ENCODE measurements around the gene ONECUT2. TPM values are rescaled to one million over a fixed set of nuclear protein-coding genes. Genes with fewer than 3 reads are reported as not detected.
"Not testable (repeated sequence)": the region's sequence is repeated elsewhere in the genome, so short reads cannot be mapped to it uniquely, and the experiment has no call there.

The ONECUT2 gene
- 1.1 and 1.2 TPM in 2 replicates for total RNA-seq (2014; rRNA removed; shearing (Covaris generic))

DNA sequence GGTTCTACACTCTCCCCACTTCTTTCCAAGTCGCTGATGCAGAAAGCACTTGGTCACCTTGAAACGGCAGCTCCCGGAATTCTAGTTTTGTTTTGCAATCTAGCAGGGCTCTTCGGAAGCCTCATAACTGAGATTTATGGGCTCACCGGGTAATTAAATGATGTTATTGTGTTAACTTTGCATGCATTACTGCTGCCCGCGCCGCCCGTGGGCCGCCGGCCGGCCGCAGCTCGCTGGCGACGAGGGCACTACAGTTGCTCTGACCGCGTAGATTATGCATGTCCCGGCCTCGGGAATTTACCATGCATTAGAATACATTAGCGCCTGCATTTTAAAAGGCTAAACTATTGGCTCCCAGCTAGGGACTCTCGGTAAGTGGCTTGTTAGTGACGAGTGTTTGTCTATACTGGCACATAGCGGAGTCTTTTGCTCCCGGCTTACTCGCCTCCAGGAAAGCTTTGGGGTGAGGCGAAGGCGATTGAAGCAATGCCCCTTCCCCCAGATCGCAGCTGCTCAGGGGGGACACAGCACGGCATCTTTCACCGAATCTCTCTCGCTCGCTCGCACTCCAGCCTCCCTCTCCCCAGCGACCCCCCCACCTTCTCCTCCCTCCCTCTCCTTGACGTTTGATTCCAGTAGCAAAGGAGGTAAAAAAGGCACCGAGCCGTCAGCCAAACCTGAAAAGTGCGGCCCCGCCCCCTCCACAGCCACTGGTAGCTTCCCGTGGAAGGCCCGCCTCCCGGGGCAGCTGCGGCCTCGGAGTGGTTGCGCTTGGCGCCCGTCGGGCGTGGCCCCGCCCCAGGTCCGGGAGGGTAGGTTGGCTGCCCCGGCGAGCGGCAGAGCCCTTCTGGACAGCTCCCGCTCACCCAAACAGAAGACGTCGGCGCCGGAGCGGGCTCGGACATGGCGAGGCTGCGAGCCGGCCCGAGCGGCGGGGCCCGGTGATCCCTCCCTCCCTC is at the start of gene ONECUT2:
Gene ONECUT2 (plus strand): TSS at position 839 of the 959 bp plus-strand sequence. CDS start 343 bp downstream, outside the sequence.
- peak; percentile 96 for DNase-seq (ENCODE audit: low read depth)

DNA sequence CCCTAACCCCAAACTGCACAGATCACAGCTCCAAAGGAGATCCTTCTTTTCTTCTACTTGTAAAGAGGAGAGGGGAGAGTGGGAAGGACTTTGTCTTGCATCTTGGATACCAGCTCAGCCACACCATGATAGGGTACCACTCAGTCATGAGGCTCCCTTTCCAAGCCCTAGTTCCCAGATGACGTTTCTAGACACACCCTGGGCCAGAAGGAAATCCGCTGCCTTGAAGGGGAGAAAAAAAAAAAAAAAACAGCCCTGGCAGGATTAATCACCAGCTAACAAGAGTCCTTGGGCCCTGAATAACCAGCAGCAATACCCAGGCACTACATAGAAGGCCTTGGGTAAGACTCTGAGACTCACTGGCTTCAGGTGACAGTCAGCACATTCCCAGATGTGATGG is 45.9 kb upstream of the ONECUT2 start:
- DNase-seq (ENCODE audit: low read depth), result peak; percentile 37

DNA sequence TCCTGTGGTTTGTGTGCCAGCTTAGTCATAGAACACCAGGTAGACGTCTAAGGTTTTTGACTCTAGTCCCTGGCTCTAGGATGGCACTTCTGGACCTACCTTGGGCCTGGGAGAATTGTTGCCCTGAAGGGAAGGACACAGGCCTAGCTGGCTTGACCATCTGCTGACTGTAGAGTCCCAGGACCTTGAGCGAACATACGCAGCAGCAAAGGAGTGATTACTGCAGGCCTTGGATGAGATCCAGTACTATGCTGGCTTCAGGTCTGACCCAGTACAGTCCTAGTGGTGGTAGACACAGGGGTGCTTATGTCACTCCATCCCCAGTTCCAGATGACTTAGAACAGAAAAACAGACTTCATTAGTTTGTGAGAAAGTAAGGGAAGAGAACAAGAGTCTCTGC is 45.1 kb upstream of the ONECUT2 start:
- DNase-seq (ENCODE audit: low read depth), result no peak

DNA sequence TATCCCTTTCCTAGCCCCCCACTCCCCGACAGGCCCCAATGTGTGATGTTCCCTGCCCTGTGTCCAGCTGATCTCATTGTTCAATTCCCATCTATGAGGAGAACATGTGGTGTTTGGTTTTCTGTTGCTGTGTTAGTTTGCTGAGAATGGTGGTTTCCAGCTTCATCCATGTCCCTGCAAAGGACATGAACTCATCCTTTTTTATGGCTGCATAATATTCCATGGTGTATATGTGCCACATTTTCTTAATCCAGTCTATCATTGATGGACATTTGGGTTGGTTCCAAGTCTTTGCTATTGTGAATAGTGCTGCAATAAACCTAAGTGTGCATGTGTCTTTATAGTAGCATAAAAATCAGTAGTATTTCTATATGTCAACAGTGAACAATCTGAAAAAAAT is 40.4 kb upstream of the ONECUT2 start:
- not testable (repeated sequence) for DNase-seq (ENCODE audit: low read depth)

DNA sequence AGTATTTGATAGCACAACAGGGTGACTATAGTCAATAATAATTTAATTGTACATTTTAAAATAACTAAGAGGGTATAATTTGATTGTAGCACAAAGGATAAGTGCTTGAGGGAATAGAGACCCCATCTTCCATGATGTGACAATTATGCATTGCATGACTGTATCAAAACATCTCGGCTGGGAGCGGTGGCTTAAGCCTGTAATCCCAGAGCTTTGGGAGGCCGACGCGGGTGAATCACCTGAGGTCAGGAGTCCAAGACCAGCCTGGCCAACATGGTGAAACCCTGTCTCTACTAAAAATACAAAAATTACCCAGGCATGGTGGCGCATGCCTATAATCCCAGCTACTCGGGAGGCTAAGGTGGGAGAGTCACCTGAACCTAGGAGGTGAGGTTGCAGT is 38.3 kb upstream of the ONECUT2 start:
- DNase-seq (ENCODE audit: low read depth), result peak; percentile 21

DNA sequence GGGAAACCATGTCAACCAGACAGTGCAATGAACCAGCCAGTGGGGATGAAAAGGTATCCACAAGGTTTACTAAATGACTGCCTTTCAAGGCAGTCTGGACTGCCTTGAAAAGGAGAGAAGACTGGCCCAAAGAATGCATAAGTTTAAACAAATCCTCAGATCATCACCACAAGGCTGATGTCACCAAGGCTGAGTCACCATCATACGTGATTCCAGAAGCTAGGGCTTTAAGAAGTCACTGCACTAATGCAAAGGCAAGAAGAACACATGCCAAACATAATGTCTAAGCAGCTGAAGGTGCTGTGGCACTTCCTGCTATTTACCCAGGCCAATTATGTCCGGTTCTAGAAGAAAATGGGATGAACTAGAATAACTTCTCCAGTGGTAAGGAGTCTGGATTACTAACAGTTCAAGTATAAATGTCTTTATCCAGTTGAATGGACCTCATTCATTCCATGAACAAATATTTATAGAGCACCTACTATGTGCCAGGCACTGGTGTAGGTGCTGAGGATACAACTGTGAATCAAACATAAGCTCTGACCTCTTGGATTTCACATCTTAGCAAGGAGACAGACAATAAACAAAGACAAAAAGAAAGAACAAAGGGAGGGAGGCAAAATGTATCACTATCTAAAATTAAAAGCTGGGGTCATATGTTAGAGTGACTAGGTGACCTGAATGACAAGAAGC is 37.6 kb upstream of the ONECUT2 start:
- DNase-seq (ENCODE audit: low read depth), result peak; percentile 88

DNA sequence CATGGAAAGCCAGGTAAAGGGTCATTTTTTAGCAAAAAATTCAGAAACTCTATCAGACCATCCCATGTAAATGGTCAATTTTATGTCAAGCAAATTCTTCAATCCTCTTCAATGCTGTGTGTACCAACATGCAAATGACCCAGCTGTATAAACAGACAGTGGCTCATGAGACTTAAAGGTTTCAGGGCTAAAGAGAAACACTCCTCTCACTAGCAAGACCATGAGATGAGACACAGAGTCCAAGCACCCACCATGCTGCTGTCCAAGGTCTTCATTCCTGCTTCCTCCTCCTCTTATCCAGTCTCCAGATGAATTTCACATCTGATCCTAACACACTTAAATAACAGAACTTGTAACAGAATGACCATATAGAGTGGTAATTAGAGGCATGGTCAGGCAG is 30.8 kb upstream of the ONECUT2 start:
- DNase-seq (ENCODE audit: low read depth), result no peak

DNA sequence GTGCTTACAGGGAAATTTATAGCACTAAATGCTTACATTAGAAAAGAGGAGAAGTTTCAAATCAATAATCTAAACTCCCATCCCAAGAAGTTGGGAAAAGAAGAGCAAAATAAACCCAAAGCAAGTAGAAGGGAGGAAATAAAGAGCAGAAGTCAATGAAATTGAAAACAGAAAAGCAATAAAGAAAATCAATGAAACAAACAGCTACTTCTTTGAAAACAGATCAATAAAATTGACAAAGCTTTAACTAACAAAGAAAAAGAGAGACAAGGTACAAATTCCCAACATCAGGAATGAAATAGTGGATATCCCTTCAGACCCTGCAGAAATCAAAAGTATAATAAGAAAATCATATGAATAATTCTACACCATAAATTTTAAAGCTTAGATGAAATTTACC is 25.5 kb upstream of the ONECUT2 start:
- DNase-seq (ENCODE audit: low read depth), result no peak

DNA sequence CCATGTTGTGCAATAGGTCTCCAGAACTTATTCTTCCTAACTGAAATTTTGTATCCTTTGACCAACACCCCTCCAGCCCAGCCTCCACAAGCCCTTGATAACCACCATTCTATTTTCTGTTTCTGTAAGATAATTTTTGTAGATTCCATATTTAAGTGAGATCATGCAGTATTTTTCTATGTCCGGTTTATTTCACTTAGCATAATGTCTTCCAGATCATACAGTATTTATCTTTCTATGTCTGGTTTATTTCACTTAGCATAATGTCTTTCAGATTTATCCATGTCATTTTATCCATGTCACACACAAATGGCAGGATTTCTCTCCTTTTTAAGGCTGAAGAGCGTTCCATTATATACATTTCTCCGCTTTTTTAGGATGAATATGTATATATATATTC is 24.4 kb upstream of the ONECUT2 start:
- DNase-seq (ENCODE audit: low read depth), result no peak

DNA sequence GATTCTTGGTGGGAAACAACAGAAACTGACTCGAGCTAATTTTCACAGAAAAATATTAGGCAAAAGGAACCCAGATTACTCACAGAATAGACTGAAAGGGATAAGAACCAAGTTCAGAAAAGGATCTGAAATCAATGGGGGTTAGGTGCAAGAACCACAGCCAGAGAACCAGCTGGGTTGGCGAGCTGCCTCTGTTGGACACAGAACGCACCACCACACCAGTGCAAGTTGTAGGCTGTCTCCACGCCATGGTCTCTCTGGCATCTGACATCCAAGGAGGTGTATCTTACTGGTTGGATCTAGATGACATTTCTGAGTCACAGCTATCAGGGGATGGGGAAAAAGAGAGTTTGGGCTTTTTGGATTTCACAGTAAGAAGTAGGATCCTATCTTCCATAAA is 18.6 kb upstream of the ONECUT2 start:
- no peak for DNase-seq (ENCODE audit: low read depth)

DNA sequence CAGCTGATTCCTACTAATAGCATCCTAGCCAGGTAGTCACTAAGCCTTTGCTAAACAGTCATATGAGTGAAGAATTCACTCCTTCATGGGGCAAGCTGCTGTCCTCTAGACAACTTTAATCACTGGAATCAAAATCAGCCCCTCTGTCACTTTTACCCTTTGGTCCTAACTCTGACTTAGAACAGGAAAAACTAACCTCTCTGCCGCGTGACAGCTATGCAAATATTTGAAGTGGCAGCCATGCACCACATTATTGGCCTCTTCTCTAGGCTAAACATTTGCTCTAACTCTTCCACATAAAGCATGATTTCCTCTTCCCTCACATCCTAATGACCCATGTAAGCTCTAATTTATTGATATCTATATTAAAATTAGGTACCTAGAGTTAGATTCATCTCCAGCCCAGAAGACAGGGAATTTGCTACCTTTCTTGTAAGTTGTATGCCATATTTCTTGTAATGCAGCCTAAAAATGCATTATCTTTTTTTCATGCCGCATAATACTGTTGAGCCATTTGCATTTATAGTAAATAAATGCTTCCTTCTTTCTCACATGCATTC is 12.8 kb upstream of the ONECUT2 start:
- no peak for DNase-seq (ENCODE audit: low read depth)

DNA sequence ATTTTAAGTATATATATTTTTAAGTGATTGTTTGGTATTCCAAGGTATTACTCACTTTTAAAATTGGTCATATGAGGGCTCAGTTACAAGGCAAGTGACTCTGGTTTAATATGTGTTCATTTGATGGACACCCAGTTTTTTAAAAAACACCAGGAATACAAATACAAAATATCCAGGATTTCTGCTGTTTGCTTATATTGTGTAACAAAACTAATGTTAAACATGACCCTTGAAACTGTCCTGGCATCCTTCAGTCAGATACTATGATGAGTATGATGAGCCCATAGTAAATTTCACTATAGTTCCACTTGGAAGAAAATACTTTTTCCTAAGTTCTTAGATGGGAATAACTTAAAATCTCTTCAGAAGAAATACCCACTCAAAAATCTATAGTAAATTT is 11.4 kb upstream of the ONECUT2 start:
- no peak for DNase-seq (ENCODE audit: low read depth)

DNA sequence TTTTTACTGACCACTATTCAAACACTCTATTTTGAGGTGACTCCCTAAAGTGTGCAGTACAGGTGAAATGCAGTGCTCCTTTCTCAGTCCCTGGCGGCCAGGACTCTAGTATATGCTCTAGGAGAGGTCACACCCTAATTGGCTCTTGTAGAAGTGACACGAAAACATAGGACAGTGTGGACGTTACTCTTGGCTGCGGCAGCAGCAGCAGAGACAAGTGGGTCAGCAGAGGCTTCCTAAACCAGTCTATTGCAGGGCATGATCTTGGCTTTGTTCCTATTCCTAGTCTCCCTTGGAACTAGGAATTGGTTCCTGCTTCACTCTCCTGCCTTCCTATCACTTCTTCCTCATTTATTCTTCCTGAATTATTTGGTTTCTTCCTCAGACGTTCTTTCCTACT is 10.1 kb upstream of the ONECUT2 start:
- no peak for DNase-seq (ENCODE audit: low read depth)

DNA sequence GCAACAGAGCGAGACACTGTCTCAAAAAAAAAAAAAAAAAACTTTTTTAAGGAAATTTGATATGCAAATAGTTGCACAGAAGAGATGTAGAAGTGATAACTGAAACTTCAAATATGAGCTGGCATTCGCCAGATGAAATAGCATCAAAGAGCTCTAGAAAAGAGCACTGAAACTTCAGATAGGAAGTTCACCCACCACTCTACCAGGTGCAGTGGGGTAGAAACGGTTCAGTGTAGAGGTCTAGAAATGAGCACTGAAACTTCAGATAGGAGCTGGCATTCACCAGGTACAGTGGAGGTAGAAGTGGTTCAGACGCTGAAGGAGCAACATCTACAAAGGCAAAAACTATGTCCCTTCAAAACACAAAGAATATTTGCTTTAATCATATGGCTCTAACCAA is 9.0 kb upstream of the ONECUT2 start:
- no peak for DNase-seq (ENCODE audit: low read depth)

DNA sequence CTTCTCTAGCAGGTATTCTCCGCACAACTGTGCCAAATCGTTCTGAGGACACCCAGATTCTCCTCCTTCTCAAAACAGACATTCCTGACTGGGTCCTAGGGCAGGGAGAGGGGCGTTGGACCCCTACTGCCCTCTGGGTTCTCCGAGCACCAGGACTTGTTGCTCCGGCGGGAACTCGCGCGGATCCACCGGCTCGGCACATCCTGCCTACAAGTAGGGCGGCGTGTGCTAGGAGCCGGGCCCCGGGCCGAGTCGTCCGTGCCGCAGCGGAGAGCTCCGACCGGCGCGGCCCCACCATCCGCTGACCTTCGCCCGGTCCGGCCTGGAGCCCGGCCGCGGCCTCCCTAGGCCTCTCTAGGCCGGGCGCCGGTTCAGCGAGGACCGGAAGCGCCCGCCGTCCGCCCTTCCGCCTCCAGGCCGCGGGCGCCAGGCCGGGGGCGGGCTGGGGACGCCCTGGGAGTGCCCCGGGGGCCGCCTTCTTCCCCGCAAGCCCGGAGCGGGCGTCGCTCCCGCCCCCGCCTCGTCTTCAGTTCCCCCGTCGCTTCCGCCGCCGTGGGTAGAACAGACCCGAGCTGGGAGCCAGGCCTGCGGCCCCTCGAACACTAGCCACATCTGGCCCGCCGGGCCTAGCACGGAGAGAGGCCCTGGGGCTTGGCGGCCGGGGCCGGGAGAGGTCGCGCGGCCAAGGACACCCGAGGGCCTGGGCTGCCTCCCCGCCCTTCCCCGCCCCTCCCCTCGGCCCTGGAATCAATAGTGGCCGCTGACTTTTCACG is 7.6 kb upstream of the ONECUT2 start:
- no peak for DNase-seq (ENCODE audit: low read depth)

DNA sequence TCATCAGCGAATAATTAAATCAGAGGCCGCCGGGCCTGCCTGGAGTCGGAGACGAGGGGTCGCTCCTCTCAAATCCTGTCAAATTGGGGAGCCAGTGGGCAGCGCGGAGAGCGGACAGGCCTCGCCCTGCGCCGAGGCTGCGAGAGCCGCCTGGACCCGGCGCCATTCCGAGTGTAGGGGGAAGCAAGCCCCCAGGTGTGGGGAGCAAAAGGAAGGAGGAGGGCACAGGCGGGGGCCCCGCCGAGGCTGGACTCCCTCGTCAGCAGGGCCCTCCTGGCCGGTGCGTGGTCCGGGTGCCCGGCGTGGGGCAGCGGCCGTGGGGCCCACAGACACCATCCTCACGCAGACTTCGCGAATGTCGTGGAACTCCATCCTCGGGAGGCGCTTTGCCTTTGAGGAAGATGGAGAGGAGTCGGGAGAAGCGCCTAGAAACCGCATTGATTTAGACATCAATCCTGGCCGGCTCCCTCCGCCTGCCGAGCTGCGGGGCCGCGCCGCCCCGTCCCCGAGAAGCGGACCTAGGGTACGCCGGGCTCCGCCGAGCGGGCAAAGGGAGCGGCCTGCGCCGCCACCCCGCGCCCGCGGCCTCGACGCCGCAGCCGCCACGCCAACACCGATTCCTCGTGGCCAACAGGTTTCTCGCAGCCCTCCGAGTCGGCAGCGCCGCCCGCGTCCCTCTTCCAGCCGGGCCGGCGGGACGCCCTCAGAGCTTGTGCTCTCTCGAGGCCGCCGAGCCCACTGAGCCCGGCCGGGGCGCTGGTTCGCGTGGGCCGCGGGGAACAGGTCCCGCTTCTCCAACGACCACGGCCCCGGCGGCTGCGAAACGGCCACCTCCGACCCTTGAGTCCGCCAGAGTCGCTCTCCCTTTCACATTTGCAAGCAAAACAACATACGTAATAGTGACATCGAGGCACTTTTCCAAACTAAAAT is 6.7 kb upstream of the ONECUT2 start:
- no peak for DNase-seq (ENCODE audit: low read depth)

DNA sequence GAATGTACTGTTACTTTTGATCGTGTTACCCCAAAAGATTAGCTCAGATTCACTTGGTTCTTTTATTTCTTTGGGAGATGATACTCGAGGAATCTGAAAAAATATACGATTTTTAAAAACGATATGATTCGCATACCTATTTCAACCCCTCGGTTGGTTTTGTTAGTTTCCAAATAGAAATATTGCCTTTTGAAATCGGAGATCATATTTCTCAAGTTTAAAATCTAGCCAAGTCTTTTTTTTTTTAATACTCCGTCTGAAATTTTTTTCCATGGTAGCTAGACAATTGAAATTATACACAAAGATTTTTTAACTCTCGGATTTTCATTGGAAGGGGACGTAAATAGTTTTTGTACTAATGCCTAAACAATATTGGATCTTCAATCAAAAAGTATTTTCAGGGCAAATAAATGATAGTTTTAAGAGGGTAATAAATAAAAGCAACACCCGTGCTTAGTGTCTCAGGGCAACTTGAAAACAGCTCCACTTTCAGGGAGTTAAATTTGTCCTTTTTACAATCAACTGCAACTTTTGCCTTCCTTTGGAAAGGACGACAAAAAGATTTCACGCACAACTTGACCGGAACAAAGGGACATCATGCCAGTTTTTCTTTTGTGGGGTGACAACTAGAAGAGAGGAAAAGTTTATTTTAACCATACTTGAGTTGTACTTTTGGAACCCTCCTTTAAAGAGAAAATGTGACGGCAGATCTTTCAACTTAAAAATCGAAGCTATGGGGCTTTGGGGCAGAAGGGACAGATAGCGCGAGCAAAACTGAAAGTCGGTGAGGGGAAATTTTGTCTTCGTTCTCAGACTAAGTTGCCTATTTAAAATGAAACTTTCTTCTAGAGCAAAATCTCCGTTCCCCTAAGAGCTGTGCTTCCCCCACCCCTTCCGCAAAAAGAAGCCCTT is 5.8 kb upstream of the ONECUT2 start:
- DNase-seq (ENCODE audit: low read depth), result no peak

DNA sequence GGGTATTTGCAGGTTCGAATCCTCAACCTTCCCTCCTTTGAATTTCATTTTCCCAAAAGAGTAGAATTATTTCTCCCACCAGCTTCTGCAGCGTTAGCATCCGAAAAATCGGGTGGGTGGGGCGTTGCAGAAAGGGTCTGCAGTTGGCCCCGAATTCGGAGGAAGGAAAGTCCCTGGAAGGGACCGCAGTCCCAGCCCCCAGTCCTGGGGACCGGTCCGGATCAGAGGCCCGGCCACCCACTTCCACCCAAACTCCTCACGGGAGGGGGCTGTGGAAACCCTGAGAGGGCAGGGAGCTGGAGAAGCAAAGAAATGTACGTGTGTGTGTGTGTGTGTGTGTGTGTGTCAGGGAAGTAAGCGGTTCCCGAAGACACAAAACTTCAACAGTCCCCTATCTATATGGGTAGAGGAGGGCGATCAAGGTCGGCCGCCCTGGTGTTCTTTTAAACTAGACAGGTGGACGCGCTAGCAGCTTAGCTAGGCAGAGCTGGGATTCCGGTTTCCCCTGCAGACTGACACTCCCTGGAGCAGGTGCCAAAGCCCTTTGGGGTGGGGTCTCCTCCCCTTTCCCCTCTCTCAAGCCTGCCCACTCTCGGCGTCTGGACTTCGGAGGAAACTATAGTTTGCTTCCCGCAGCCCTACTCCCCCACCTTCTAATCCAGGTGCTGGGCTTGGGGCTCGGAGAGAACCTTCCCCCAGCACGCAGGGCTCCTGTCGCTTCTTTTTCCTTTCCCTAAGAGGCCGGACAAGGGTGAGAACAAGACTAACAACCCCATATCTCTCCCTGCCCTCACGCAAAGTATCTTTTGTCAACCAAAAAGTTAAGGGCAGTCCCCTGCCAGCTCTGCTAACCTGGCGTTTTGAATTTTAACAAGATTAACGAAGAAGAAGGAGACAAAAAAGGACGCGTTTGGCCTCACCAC is 4.8 kb upstream of the ONECUT2 start:
- DNase-seq (ENCODE audit: low read depth), result no peak

DNA sequence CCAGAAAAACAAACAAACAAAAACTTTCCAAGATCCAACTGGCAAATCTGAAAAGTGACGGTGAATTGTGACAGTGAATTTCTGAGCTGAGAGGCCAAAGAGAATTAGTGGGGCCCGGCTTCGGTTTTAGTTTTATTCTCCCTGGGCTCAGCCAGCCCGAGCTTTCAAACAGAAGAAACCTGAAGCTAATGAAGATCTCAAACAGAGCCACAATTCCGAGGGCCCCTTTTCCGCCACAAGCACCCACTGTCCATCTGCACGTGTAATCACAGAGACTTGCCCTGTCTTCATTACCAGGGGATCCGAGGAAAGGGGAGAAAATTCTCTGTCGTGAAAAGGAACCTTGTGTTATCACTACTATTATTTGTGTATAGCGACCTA is 4.2 kb upstream of the ONECUT2 start:
- no peak for DNase-seq (ENCODE audit: low read depth)

All from Daoy (cell line).